ENCODE results near the gene IVD. TPM values are rescaled to one million over a fixed set of nuclear protein-coding genes. Genes with fewer than 3 reads are reported as not detected.

Gene IVD
- total and polyA plus RNA-seq, 12 donors, result 61.0 to 252 (median 140) TPM

DNA sequence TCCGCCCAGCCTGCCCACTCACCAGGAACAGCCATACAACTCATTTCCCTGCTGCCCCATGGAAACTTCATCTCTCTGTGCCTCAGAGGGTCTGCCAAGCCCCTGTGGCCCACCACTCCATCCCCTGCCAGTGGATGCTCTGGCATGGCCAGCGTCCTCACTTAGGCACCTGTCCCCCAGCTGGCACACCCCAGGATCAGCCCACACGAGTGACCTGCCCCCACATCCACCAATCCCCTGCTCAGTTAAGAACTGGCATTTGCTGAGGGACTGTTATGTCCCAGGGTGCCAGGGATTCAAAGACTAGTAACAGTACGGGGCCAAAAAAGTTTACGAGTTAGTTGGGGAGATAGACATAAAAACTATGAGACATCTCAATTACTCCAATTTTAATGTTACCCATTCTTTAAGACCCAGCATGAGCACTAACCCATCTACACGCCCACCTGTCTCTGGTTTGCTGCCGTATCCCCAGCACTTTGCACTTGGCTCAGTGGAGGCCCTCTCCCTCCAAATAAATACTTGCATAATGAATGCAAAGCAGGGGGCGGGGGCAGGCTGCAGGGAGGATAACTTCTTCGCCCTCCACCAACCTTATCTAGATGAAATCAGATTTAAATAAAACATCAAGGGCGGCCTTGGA, 23.6 kb downstream of the IVD start:
- H3K27me3 ChIP-seq, result no peaks in the 10 kb centered on the region
- no peak for DNase-seq
- 56 to 65% (median 63%) methylated on average over 9 to 10 of the region's 10 CpGs for WGBS, 4 donors
- no peak for TF ChIP-seq POLR2A (IDR thresholded peaks at IDR 0.05)
- TF ChIP-seq CTCF (IDR thresholded peaks at IDR 0.05), result no peak
- intact Hi-C loops (cut with DNase I), result loop anchor here in 1 of 2 donors (5.0 kb wide), 1 partner anchor 147 kb away; the partner anchor contains the start of gene ANKRD63
- no peaks in the 10 kb centered on the region for H3K9me3 ChIP-seq (replicated peaks in 1 of 3)
- no peak overlapping the region for H3K4me3 ChIP-seq
- H3K36me3 ChIP-seq (replicated peaks in 1 of 2), result no peaks in the 10 kb centered on the region
- H3K27ac ChIP-seq, result peak overlapping the region in 2 of 5 donors; percentile 60 to 81
- peaks cover 9 to 18% of the 10 kb centered on the region in 2 donors for H3K4me1 ChIP-seq (replicated peaks in 1 of 2)

DNA sequence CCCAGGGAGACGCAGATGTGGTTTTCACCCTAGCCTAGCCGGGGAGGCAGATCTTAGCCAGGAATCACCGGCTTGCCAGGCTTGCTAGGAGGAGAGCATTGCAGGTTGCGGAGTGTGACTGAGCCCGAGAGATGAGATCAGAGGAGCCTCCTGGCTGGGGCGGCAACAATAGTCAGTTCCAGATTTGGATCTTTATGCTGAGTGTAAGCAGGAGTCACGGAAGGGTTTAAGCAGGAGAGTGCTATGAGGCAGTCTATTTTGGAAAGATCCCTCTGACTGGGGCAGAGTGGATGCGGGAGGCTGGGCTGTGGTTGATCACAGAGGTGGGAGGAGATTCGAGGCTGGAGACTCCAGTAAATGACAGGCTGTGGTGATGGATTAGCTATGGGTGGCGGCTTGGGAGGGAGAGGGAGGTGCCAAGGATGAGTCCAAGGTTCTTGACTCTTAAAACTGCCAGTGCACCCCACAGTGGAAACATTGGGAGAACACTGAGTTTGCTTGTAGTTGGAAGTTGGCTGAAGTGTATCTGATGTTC, 24.7 kb downstream of the IVD start:
- no peak for TF ChIP-seq CTCF (IDR thresholded peaks at IDR 0.05)
- peak in 1 of 2 donors; percentile 53 for TF ChIP-seq POLR2A (IDR thresholded peaks at IDR 0.05)
- Histone ChIP-seq H3K27ac (peak overlapping the region in 3 of 5 donors; percentile 60 to 81 (median 73)), H3K9me3 (replicated peaks in 1 of 3) (no peaks in the 10 kb centered on the region), H3K27me3 (no peaks in the 10 kb centered on the region), H3K36me3 (replicated peaks in 1 of 2) (no peaks in the 10 kb centered on the region), H3K4me3 (no peak overlapping the region), H3K4me1 (replicated peaks in 1 of 2) (peaks cover 9 to 18% of the 10 kb centered on the region in 2 donors)
- DNase-seq, result peak; percentile 60 to 84 (median 82)
- intact Hi-C loops (cut with DNase I), result no loop called here
- WGBS, 4 donors, result 24 to 35% (median 29%) methylated on average over 4 to 10 of the region's 10 CpGs

DNA sequence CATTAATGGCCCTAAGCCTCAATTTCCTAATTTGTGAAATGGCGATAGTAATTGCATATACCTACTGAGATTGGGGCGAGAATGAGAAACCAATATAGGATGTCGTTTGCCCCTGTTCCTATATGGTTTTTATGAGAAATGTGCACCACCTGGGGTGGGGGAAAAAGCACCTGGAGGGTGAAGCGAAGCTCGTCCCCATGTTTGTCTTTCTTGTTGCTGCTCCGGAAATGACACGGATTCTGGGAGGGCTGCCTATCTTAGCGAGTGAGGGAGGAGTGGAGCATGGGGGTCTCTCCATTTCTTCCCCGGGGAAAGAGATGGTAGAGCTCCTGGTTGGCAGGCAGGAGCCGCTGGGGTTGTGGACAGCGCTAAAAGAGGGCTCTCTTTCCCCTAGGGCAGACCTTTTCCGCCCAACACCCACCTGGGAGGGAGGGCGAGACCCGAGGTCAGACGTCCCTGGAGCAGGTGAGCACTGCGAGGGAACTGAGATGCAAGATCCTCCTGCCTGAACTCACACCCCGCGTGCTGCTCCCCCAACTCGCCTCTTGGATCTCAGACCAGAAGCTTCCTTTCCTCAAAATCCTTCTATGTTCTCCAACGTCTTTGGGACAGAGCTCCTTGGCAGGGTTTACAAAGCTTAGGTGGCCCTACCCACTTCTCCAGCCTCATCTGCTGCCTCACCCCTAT, 29.6 kb downstream of the IVD start:
- peaks cover 23 to 34% of the 10 kb centered on the region in 2 donors for H3K4me1 ChIP-seq (replicated peaks in 1 of 2)
- no peaks in the 10 kb centered on the region for H3K36me3 ChIP-seq (replicated peaks in 1 of 2)
- no peak overlapping the region for H3K27ac ChIP-seq
- no peak for DNase-seq
- TF ChIP-seq CTCF (IDR thresholded peaks at IDR 0.05) (no peak), POLR2A (IDR thresholded peaks at IDR 0.05) (no peak)
- WGBS, 4 donors, result 66 to 79% (median 71%) methylated on average over 19 to 20 of the region's 20 CpGs
- no peak overlapping the region for H3K4me3 ChIP-seq
- intact Hi-C loops (cut with DNase I), result no loop called here
- no peaks in the 10 kb centered on the region for H3K9me3 ChIP-seq (replicated peaks in 1 of 3)
- peaks cover 4% of the 10 kb centered on the region for H3K27me3 ChIP-seq

DNA sequence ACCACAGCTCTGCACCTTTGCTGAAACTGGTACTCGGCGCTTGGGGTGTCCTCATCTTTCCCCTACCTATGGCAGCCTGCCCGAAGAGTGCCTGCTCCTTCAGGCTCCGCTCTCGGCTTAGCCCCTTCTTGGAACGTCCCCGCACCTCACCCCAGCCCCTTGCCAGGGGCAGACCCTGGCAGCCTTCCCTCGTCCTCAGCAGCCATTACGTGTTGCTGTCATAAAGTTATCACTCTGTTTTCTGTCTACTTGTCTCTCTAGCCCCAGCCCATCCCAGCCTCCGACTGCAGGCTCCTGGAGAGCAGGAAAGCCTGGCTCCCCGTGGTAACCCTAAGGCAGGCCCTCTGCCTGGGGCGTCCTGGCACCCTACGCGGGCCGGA, 30.1 kb downstream of the IVD start:
- no peaks in the 10 kb centered on the region for H3K36me3 ChIP-seq (replicated peaks in 1 of 2)
- H3K27ac ChIP-seq, result no peak overlapping the region
- 30 to 66% (median 46%) methylated on average over 9 to 15 of the region's 15 CpGs for WGBS, 4 donors
- H3K9me3 ChIP-seq (replicated peaks in 1 of 3), result no peaks in the 10 kb centered on the region
- intact Hi-C loops (cut with DNase I), result no loop called here
- peak overlapping the region in 1 of 4 donors; percentile 53 for H3K4me3 ChIP-seq
- peaks cover 4% of the 10 kb centered on the region for H3K27me3 ChIP-seq
- peaks cover 23 to 33% of the 10 kb centered on the region in 2 donors for H3K4me1 ChIP-seq (replicated peaks in 1 of 2)
- TF ChIP-seq CTCF (IDR thresholded peaks at IDR 0.05) (no peak), POLR2A (IDR thresholded peaks at IDR 0.05) (no peak)
- no peak for DNase-seq
